Activated B cell treated with CpG ODN at 0.5 μM for 24 hours (primary cell): Measurements from ENCODE around the gene HS3ST3B1. TPM values are rescaled to one million over a fixed set of nuclear protein-coding genes. Genes with fewer than 3 reads are reported as not detected.

Source experiments
- ATAC-seq: fragments of 200-7000 bp; cut with Tn5 transposase; one replicate; pipeline ENCODE4 v1.10.0; 2021; ENCODE audit warnings: low read depth, mild to moderate bottlenecking, moderate library complexity
- CTCF ChIA-PET: fragments of 350-600 bp; sonication (Branson Sonifier 250); formaldehyde crosslinking; loops from one replicate; lab custom pipeline; 2021; ENCODE audit warnings: antibody characterized with exemption; lab: Charles Lee
- POLR2A ChIA-PET: fragments of 350-600 bp; sonication (Branson Sonifier 250); formaldehyde crosslinking; loops from one replicate; lab custom pipeline; 2021; ENCODE audit warnings: antibody characterized with exemption; lab: Charles Lee
- DNase-seq: peaks from one replicate; pipeline ENCODE4 v3.0.0; 2022
- H3K27ac Mint-ChIP-seq: one replicate; pipeline ENCODE4 v1.8.0; 2020; ENCODE audit warnings: mixed read lengths
- H3K27me3 Mint-ChIP-seq: one replicate; pipeline ENCODE4 v1.8.0; 2021; ENCODE audit warnings: mixed read lengths
- H3K36me3 Mint-ChIP-seq: one replicate; pipeline ENCODE4 v1.8.0; 2021; ENCODE audit warnings: low read depth, mixed read lengths
- H3K4me1 Mint-ChIP-seq: one replicate; pipeline ENCODE4 v1.8.0; 2021; ENCODE audit warnings: mixed read lengths
- H3K4me3 Mint-ChIP-seq: one replicate; pipeline ENCODE4 v1.8.0; 2020; ENCODE audit warnings: mild to moderate bottlenecking, mixed read lengths
- H3K9me3 Mint-ChIP-seq: one replicate; pipeline ENCODE4 v1.8.0; 2020; ENCODE audit warnings: mixed read lengths
- intact Hi-C: fragments of 100-400 bp; cut with micrococcal nuclease; formaldehyde crosslinking; loops from one replicate; pipeline ENCODE4 v1.15.1; 2024
- total RNA-seq: library from RNA; stranded (reverse); gene quantifications from 2 replicates; pipeline ENCODE4 v1.2.3, GENCODE V29; 2022
- TF ChIP-seq, protein P1 (sequence below): fragments of 200-600 bp; IDR thresholded peaks from one replicate; pipeline ENCODE4 v1.8.0; 2022; ENCODE audit warnings: antibody characterized with exemption, mild to moderate bottlenecking

HS3ST3B1 gene
- total RNA-seq, 1 donor from 2014 or later: 3.3 TPM

GRCh38 chr17:14336418-14336817 is 35.5 kb downstream of the HS3ST3B1 start:
- H3K27ac Mint-ChIP-seq: no peak overlapping the region

DNA sequence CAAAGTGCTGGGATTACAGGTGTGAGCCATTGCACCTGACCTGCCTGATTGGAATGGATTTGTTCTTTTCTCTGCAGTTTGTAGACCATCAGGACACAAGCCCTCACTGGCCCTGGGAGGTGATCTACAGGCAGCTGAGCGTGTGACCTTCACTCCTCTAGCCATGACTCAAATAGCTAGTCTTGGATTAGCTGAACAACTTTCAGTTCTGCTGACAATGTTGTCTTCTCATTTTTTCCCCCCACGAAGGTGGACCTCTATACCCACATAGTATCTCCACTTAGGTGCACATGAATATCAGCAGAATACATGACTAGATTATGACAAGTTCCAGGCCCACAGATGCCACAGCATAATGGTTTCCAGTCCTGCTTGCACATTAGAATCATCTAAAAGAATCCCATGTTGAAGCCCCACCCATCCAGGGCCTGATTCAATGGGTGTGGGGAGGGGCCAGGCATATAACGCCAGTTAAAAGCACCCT is 36.8 kb downstream of the HS3ST3B1 start:
- H3K9me3 Mint-ChIP-seq: no peaks in the 10 kb centered on the region
- H3K27ac Mint-ChIP-seq: no peak overlapping the region
- H3K27me3 Mint-ChIP-seq: peaks cover 17% of the 10 kb centered on the region
- POLR2A ChIA-PET: interaction anchor here (1.0 kb wide), 2 partner anchors 10 to 37 kb away, joined by 3 read pairs; partner anchors contain the start of gene HS3ST3B1
- intact Hi-C loops: loop anchor here (1.0 kb wide), 2 partner anchors 22 to 35 kb away; no protein-coding TSS in a partner anchor
- CTCF ChIA-PET: no interaction called here
- no peaks in the 10 kb centered on the region for H3K36me3 Mint-ChIP-seq
- peaks cover 18% of the 10 kb centered on the region for H3K4me1 Mint-ChIP-seq
- DNase-seq: no peak
- ATAC-seq: peak; percentile 82
- TF ChIP-seq, protein P1, sequence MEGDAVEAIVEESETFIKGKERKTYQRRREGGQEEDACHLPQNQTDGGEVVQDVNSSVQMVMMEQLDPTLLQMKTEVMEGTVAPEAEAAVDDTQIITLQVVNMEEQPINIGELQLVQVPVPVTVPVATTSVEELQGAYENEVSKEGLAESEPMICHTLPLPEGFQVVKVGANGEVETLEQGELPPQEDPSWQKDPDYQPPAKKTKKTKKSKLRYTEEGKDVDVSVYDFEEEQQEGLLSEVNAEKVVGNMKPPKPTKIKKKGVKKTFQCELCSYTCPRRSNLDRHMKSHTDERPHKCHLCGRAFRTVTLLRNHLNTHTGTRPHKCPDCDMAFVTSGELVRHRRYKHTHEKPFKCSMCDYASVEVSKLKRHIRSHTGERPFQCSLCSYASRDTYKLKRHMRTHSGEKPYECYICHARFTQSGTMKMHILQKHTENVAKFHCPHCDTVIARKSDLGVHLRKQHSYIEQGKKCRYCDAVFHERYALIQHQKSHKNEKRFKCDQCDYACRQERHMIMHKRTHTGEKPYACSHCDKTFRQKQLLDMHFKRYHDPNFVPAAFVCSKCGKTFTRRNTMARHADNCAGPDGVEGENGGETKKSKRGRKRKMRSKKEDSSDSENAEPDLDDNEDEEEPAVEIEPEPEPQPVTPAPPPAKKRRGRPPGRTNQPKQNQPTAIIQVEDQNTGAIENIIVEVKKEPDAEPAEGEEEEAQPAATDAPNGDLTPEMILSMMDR: no peak
- no peak overlapping the region for H3K4me3 Mint-ChIP-seq

More at GRCh38 chr17:14336418-14336817, 35.5 kb downstream of the HS3ST3B1 start:
- H3K4me1 Mint-ChIP-seq: peaks cover 18% of the 10 kb centered on the region
- no peaks in the 10 kb centered on the region for H3K36me3 Mint-ChIP-seq
- TF ChIP-seq, protein P1: no peak
- intact Hi-C loops: no loop called here
- POLR2A ChIA-PET: no interaction called here
- no peaks in the 10 kb centered on the region for H3K9me3 Mint-ChIP-seq
- CTCF ChIA-PET: no interaction called here
- no peak for DNase-seq
- ATAC-seq: no peak
- peaks cover 13% of the 10 kb centered on the region for H3K27me3 Mint-ChIP-seq
- H3K4me3 Mint-ChIP-seq: no peak overlapping the region

GRCh38 chr17:14340857-14341754 is 40.2 kb downstream of the HS3ST3B1 start:
- peaks cover 22% of the 10 kb centered on the region for H3K27me3 Mint-ChIP-seq
- peaks cover 2% of the 10 kb centered on the region for H3K9me3 Mint-ChIP-seq
- intact Hi-C loops: no loop called here
- CTCF ChIA-PET: interaction anchor here (0.6 kb wide), 1 partner anchor 391 kb away, joined by 4 read pairs; no protein-coding TSS in a partner anchor
- ATAC-seq (no peak), DNase-seq (no peak)
- TF ChIP-seq, protein P1: no peak
- peaks cover 7% of the 10 kb centered on the region for H3K36me3 Mint-ChIP-seq
- peaks cover 14% of the 10 kb centered on the region for H3K4me1 Mint-ChIP-seq
- no peak overlapping the region for H3K4me3 Mint-ChIP-seq
- no peak overlapping the region for H3K27ac Mint-ChIP-seq
- POLR2A ChIA-PET: interaction anchor here (0.7 to 1.7 kb wide), 2 partner anchors 11 to 38 kb away, joined by 3 to 4 read pairs; no protein-coding TSS in a partner anchor

- ChIA-PET POLR2A (interaction anchor here (1.7 kb wide), 1 partner anchor 10 kb away, joined by 4 read pairs; no protein-coding TSS in a partner anchor), CTCF (no interaction called here)
- DNase-seq (no peak), ATAC-seq (no peak)
- Mint-ChIP-seq H3K36me3 (peaks cover 7% of the 10 kb centered on the region), H3K4me1 (peaks cover 19% of the 10 kb centered on the region), H3K27me3 (peaks cover 22% of the 10 kb centered on the region), H3K4me3 (no peak overlapping the region), H3K9me3 (peaks cover 2% of the 10 kb centered on the region), H3K27ac (no peak overlapping the region)
- TF ChIP-seq, protein P1: no peak
- intact Hi-C loops: no loop called here
Observed at GRCh38 chr17:14341866-14342265, 41.0 kb downstream of the HS3ST3B1 start.

- H3K4me1 Mint-ChIP-seq: peaks cover 29% of the 10 kb centered on the region
- no peak overlapping the region for H3K4me3 Mint-ChIP-seq
- POLR2A ChIA-PET: no interaction called here
- DNase-seq (no peak), ATAC-seq (no peak)
- no peak overlapping the region for H3K27ac Mint-ChIP-seq
- CTCF ChIA-PET: no interaction called here
- intact Hi-C loops: no loop called here
- peaks cover 2% of the 10 kb centered on the region for H3K9me3 Mint-ChIP-seq
- H3K27me3 Mint-ChIP-seq: peaks cover 18% of the 10 kb centered on the region
- TF ChIP-seq, protein P1: no peak
- H3K36me3 Mint-ChIP-seq: peaks cover 17% of the 10 kb centered on the region
Observed at GRCh38 chr17:14346801-14347200, 45.9 kb downstream of the HS3ST3B1 start.
